GM12801 (cell line): Measurements from ENCODE around the gene ARHGAP28.

ENCODE experiments used
- CTCF ChIP-seq: IDR thresholded peaks from one replicate; pipeline ENCODE4 v1.5.1; 2011; ENCODE audit warnings: control low read depth; ENCODE audit not compliant: insufficient read length; ENCODE audit errors: extremely low read depth

The ARHGAP28 gene

GRCh38 chr18:6960656-6961055 is 231.1 kb downstream of the ARHGAP28 start:
- no peak for TF ChIP-seq CTCF

- no peak for TF ChIP-seq CTCF
Measured at GRCh38 chr18:6961331-6961730, 231.8 kb downstream of the ARHGAP28 start.

GRCh38 chr18:6962571-6963451 is 233.3 kb downstream of the ARHGAP28 start:
- TF ChIP-seq CTCF, result no peak

- no peak for TF ChIP-seq CTCF
Measured at GRCh38 chr18:6963452-6964097, 234.1 kb downstream of the ARHGAP28 start.
